Fibroblast of skin of left quadriceps (primary cell): ENCODE results near the gene ANAPC5.
"Not testable (repeated sequence)": the region's sequence is repeated elsewhere in the genome, so short reads cannot be mapped to it uniquely, and the experiment has no call there.

ENCODE experiments used
- DNase-seq, 2 experiments: peaks; one replicate each; pipeline ENCODE4 v3.0.0-alpha.2; 2013; ENCODE audit warnings: low read depth in 2 of 2

ANAPC5 gene

DNA sequence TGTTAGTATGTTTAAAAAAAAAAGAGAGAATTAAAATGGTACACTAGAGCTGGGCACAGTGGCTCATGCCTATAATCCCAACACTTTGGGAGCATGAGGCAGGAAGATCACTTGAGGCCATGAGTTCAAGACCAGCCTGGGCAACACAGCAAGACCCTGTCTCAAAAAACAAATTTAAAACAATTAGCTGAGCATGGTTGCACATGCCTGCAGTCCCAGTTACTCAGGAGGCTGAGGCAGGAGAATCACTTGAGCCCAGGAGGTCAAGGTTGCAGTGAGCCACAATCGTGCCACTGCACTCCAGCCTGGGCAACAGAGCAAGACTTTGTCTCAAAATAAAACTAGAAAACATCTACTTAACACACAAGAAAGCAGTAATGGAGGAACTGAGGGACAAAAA is 42.0 kb downstream of the ANAPC5 start:
- not testable (repeated sequence) for DNase-seq

DNA sequence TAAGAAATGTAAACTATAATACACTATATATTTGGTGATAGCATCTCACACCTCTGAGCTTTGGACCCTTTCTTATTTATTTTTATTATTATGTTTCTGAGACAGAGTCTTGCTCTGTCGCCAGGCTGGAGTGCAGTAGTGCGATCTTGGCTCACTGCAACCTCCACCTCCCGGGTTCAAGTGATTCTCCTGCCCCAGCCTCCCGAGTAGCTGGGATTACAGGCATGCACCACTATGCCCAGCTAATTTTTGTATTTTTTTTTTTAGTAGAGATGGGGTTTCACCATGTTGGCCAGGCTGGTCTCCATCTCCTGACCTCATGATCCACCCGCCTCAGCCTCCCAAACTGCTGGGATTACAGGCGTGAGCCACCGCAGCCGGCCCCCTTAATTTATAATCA is 44.8 kb downstream of the ANAPC5 start:
- not testable (repeated sequence) for DNase-seq

DNA sequence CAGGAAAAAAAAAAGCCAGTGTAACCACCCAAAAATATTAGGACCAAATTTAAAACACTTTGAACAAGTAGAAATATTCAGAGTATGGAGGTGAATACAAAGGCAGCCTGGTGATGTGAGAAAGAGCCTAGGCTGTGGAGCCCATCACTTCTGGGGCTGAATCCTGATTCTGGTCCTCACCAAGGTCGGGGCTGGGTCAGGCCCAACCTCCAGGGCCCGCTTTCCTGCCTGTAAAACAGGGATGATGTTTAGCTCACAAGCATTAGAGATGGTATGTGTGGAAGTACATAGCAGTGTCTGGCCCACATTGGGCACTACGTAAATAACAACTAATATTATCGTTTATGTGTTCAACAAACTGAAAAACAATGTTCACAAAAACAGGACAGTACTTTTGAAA is 47.9 kb downstream of the ANAPC5 start:
- no peak for DNase-seq

DNA sequence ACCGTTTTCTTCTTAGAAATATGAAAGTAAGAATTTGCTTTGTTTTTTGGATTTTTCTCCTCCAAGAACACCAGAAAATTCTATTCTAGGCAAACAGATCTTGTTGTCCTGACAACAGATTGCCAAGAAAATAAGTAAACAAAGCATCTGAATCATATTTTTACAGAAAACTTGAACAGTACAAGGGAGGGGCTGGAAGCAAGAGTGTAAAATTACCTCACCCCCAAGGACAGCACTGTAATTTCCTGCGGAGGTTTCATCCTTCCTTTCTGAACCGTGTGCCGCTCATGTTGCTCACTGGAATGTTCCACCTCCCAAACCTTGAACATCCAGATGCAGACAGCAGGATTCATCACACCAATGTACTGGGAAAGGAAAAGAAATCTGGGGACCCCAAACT is 50.3 kb downstream of the ANAPC5 start:
- DNase-seq: no peak

DNA sequence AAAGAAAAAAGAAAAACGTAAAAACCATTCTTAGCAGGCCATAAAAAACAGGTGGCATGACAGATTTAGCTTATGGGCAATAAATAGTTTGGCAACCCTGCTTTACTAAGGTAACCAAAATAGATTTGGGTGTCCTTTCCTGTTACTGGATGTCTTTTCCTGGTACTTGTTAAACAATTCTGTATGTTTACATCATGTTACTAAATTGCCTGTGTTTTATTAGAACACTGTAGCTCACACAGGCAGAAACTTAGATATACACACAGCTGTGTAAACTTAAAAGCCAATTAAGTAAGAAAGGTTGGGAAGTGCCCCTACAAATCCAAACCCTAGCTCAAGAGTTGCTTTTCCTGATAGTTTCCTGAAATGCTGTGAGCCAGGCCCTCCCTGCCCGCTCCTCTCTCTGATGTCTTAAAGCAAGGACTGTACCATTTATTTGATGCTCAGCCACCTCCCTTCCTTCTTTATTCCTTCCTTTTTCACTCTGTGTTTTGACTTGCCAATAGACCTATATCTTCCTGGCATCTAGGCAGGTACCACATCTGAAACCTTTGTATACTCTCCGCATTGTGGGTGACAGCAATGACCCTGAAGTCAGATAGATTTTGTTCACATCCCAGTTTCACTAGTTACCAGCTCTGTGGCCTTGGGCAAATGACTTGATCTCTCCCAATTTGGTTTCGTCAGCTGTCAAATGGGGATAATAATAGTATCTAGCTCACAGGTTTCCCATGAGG is 52.0 kb downstream of the ANAPC5 start:
- no peak for DNase-seq

DNA sequence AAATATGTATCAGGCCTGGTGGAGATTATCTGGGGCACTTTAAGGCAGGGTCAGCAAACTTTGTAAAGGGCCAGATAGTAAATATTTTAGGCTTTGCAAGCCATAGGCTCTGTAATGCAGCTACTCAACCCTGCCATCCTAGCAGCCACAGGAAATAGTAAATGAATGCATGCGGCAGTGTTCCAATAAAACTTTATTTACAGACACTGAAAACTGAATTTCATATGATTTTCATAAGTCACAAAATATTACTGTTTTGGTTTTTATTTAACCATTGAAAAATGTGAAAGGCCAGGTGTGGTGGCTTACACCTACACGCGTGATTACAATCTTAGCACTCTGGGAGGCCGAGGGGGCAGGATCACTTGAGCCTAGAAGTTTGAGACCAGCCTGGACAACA is 52.5 kb downstream of the ANAPC5 start:
- no peak for DNase-seq

DNA sequence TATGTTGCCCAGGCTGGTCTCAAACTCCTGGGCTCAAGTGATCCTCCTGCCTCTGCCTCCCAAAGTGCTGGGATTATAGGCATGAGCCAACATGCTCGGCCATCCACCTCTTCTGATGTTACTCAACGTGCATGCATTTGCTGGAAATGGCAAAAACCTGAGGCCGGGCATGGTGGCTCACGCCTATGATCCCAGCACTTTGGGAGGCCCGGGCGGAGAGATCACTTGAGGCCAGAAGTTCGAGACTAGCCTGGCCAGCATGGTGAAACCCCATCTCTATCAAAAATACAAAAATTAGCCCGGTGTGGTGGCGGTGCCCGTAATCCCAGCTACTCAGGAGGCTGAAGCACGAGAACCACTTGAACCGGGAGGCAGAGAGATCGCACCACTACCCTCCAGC is 53.8 kb downstream of the ANAPC5 start:
- not testable (repeated sequence) for DNase-seq

DNA sequence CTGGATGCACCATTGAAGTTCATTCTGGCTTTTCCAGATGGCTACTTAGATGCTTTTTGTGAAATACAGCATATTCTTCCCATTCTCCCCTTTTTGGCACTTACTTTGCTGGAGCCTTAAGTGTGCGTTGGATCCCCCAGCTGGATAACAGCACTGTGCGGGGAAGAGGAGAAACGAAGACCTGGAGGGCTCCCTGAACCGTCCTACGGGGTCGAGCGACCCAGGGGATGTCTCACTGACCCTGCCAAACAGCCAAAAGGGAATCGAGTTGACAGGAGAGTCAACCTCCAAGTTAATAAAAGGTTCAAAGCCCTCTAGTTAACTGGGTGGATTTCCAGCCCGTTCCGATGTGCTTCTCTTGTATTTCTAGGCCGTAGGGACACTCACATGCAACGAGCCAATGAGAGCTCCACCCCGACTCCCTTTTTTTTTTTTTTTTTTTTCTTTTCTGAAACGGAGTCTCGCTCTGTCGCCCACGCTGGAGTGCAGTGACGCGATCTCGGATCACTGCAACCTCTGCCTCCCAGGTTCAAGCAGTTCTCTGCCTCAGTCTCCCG is 54.7 kb downstream of the ANAPC5 start:
- no peak for DNase-seq

DNA sequence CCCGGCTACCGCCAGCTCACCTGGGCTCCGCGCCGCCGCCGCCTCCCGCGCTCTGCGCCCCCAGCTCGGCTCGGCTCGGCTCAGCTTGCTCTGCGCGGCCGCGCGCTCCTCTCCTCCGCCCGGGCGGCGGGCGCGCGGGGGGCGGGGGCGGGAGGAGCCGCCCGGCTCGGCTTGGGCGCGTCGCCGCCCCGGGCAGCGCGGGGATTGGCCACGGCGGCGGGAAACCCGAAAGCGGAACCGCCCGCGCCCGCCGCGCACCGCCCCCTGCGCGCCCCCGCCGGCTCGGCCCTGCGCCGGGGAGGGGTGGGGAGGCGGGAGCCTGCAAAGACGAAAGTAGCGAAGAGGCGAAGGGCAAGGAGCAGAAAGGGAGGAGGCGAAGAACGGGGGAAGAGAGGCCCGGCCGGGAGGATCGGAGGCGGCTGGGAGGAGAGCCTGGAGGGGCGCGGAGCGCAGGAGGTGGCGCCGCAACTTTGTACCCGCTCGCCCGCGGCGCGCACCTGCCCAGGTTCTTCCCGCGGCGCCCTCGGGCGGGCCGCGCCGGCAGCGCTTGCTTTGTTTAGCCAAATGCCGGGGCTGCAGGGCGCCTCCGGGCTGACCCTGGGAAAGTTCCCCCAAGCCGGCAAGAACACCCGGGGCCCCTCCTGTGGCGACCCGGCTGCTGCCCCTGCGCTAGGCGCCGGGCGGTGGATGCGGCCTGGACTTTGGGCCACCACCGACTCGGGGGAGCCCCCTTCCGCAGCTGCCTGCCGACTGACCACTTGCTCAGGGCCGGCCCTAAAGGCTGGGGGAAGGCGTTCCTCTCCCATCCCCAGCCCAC is 55.4 kb downstream of the ANAPC5 start, which contains the start of gene CAMKK2:
Gene CAMKK2 (minus strand): TSS at position 92 of the 817 bp plus-strand sequence. CDS start 22,183 bp downstream, outside the sequence.
- peak; percentile 62 to 66 for DNase-seq

DNA sequence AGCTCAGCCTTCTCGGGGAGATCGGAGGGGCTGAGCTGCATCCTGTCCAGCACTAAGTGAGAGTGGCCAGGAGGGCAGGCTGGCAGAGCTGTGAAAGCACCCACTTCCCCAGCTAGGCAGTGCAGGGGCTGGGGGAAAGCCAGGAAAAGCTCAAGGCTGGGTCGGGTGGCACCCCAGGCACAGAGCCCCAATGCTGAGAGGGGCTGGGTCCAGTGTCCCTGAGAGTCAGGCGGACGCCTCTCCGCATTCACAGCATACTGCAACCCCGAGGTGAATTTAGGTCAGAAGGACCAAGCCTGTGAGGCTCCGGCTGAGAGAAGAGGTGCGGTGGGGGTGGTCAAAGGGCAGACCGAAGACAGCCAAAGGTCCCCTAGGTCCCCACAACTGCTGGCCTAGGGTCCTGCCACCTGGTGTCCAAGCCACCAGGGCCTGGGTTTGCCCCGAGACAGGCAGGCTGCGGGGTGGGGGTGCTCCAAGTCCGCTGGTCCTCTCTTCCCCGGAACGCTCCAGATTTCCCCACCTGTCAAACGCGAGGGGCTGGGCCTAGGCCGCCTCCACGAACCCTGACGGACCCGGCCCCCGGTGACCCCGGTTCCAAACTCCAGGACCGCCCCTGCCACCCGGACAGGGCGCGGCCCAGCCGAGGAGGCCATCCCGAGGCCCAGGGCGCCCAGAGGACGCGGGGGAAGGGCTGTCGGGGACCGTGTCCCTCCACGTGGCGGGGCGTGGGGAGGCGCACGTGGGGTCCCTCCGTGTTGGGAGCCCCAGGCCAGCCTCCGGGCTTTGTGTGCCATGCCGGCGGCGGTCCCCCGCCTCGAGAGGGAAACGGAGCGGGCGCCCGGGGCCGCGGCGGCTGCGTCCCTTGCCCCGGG is 56.2 kb downstream of the ANAPC5 start:
- DNase-seq: no peak

DNA sequence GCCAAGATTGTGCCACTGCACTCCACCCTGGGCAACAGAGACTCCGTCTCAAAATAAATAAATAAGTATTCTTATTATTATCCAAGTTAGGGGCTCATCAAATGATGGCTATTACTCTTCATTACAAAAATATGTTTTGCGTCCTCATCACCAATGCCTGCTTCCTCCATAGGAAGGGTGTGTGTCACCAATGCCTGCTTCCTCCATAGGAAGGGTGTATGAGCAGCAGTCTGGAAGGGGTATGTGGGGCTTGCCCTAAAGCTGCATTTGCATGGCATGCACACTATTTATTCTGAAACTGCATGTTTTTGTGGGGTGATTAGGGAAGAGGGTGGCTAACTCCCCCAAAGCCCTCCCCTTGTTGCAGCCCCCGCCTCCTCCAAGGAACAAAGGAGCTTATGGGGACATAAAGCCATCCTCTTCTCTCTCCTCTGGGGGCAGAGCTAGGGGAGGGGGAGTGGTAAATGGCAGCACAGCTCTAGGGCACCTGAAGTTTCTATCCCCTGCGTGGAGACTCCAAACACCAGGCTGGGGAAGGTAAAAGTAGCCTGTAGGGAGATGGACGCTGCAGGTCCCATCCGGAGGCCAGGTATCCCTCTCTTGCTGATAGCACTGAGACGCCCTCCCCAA is 57.0 kb downstream of the ANAPC5 start:
- no peak for DNase-seq

DNA sequence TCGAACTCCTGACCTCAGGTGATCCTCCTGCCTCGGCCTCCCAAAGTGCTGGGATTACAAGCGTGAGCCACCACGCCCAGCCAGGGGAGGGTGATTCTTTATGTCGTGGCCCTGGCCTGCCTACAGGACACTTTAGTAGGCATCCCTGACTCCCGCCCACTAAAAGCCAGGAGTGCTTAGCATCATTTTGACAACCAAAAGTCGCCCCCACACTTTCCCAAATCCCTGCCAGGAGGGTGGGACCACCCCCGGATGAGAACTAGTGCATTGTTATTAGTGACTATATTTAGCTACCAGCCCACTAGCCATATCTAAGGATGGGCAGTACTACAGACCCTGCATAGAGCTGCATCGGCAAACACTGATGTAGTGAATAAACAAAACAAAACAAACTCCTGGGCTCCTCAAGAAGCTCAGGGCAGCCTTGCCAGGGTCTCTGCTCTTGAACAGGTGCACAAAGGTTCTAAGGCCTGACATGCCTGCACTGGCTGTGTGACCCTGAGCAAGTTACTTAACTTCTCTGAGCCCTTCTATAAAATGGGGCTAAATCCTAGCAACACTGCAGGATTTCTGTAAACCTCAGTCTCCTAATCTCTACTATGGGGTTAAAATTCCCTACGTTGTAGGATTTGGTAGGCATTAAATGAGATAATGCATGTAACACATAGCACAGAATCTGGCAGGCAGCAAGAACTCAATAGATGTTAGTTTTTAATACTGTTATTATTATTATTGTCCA is 57.9 kb downstream of the ANAPC5 start:
- DNase-seq: no peak

DNA sequence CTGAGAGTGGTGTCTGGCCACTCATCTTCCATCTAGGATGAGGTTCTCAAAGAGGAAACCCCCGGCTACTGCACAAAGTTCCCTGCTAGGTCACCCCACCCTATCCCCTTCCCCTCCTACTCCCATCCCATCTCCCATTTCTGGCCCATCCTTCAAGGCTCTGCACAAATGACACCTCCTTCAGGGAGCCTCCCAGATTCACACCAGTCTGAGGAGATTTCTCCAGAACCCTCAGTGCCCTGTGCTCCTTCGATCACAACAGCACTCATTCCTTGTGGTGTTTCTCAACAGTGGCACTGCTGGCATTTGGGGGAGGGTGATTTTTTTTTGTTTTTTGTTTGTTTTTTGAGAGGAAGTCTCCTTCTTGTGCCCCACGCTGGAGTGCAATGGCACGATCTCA is 58.6 kb downstream of the ANAPC5 start:
- DNase-seq: no peak

DNA sequence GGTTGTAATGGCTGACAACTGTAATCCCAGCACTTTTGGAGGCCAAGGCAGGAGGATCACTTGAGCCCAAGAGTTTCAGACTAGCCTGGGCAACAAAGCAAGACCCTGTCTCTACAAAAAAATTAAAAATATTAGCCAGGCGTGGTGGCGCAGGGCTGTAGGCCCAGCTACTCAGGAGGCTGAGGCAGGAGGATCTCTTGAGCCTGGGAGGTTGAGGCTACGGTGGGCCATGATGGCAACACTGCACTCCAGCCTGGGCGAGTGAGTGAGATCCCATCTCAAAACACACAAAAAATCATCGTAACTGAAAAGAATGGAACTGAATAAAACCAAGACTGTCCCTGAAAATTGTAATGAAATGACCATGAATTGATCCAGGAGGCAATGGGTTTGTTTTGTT is 61.8 kb downstream of the ANAPC5 start:
- no peak for DNase-seq

DNA sequence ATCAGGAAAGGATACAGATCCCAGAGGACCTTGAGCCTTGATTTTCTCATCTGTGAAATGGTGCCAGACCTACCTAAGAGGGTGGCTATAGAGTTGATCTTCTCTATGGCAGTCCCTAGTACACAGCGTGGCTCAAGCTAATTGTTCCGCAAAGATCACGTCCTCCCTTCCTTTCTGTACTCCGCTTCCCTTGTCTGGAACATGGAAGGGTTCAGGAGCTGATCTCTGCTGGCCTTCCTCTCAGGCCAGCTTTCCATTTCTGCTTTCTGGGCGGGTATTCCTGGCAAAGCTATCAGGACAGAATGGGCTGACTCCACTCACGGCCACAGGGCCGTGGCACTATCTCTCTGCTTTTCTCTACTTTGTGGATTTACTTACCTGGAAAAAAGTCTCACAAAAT is 62.2 kb downstream of the ANAPC5 start:
- DNase-seq: no peak

DNA sequence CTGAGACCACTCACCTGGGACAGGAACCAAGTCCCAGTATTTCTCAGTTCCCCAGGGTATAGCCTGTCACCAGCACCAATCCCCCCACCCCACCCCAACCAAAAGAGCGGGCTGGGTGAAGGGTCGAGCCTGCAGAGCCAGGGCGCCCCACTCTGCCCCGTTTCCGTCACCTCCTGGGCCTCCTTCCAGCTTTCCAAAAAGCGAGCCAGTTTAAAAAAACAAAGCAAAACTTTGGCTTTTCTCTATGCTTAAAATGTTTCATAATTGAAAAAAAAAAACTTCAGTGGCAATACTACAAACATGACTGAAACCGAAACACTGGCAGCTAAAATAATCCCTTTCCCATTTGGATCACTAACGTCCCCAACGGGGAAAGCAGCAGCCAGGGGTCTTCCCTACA is 63.2 kb downstream of the ANAPC5 start:
- no peak for DNase-seq

DNA sequence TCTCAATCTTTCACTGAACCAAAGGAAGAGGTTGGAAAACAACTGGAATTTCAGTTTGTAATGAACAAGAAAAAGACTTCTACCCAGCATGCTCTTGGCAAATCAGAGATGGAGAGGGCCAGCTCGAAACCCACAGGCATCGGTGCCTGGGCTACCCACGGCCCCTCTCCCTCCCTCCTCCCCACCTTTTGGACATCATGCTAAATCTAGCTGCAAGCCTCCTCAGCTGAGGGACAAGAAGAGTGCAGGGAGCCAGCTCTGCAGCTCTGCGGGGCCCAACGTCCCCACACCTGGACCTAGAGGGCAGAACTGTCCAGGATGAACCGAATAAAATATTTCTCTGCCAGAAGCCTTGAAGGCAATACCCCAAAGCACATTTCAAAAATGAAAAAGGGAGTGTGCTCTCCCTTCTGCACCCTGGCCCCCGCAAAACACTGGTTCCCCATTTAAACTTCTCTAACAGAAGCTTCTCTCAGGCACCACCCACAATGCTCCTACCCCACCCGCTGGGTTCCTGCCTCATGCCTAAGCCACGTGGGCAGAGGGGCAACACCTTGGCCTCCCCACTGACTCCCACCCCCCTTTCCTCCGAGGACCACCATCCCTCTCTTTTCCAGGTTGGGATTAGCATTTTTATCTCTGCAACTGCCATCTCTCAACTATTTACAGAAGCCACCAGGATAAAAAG is 63.9 kb downstream of the ANAPC5 start:
- no peak for DNase-seq

DNA sequence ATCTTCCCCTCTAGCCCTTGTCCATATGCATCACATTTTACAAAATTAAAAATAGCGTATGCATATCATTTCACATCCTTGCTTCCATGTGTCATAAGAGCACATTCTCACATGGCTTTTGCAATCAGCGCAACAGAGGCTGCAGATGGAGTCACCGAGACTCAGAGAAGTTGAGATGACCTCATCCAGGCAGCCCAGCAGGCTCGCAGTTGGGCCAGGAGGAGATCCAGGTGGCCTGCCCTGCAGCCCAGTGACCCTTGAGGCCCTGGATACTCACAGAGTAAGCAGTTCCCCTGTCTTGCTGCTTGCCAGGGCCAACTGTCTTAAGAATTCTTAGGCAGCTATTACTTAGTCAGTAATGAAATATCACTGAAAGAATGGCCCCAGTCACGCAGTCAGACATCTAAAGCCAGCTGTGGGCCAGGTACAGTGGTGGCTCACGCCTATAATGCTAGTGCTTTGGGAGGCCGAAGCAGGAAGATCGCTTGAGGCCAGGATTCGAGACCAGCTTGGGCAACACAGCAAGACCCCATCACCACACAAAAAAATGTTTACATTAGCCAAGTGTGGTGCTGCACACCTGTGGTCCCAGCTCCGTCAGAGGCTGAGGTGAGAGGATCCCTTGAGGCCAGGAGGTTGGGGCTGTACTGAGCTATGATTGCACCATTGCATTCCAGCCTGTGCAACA is 64.8 kb downstream of the ANAPC5 start:
- DNase-seq: peak in 1 of 2 experiments; percentile 16

DNA sequence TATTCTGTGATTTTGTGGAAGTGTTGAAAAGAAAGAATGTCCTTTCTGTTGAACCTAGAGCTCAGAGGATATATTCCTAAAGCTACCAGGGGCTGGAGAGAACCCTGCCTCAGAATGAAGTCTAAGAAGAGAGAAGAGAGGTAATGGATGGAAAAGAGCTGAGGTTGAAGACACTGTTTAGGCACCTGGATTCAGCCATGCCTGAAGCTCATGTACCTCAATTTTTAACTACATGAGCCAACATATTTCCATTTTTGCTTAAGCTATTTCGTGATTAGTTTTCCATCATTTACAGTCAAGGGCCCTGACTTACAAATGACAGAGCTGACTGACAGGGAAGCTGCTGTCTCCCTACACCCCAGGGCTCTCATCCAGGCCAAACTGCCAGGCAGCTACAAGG is 66.4 kb downstream of the ANAPC5 start:
- no peak for DNase-seq
